Tibial nerve (tissue), 4 donors: ENCODE measurements around the gene PTPN3.

Source experiments
- CTCF ChIP-seq, 5 experiments: fragments of 200-600 bp in 3 of 5; fragments of 450-650 bp in 2 of 5; sonication (generic) in 3 of 5; IDR thresholded peaks; one replicate each; pipeline ENCODE4 v1.5.1; 2016 to 2019; ENCODE audit warnings: antibody characterized with exemption in 5 of 5, mild to moderate bottlenecking in 3 of 5, moderate library complexity in 2 of 5
- EP300 ChIP-seq, 2 donors: sonication (generic); formaldehyde crosslinking; IDR thresholded peaks; one replicate each; pipeline ENCODE4 v1.6.1; 2017; ENCODE audit warnings: antibody characterized with exemption in 2 of 2, mild to moderate bottlenecking in 1 of 2

- TF ChIP-seq CTCF (IDR thresholded peaks at IDR 0.05) (no peak), EP300 (IDR thresholded peaks at IDR 0.05) (no peak)
Observed at GRCh38 chr9:109399258-109399767, 98.8 kb downstream of the PTPN3 start.
